Peyer's patch (tissue), 4 donors: ENCODE measurements around the gene IDS. TPM values are rescaled to one million over a fixed set of nuclear protein-coding genes. Genes with fewer than 3 reads are reported as not detected.
"Not testable (repeated sequence)": the region's sequence is repeated elsewhere in the genome, so short reads cannot be mapped to it uniquely, and the experiment has no call there.

ENCODE experiments used
- DNase-seq, 3 donors: peaks; one replicate each; pipeline ENCODE4 v3.0.0-alpha.2; 2017 to 2019
- H3K27ac ChIP-seq, 4 donors: fragments of 200-600 bp; sonication (generic); one replicate each; pipeline ENCODE4 v1.5.1; 2016 to 2019
- H3K27me3 ChIP-seq, 2 donors: fragments of 200-600 bp; sonication (generic); one replicate each; pipeline ENCODE4 v1.5.1; 2019
- H3K36me3 ChIP-seq, 3 donors: fragments of 200-600 bp; sonication (generic); one replicate each; pipeline ENCODE4 v1.5.1; 2016 to 2019
- H3K4me1 ChIP-seq, 4 donors: fragments of 200-600 bp; sonication (generic); one replicate each; pipeline ENCODE4 v1.5.1; 2016 to 2019
- H3K4me3 ChIP-seq, 4 donors: fragments of 200-600 bp; sonication (generic); 1 replicate in 3 of 4; 2 replicates in 1 of 4; pipeline ENCODE4 v1.5.1; 2016 to 2019; ENCODE audit warnings: mild to moderate bottlenecking in 1 of 4
- H3K9me3 ChIP-seq, 4 donors: fragments of 200-600 bp; sonication (generic); one replicate each; pipeline ENCODE4 v1.5.1; 2016 to 2019; ENCODE audit warnings: mild to moderate bottlenecking in 1 of 4
- POLR2A ChIP-seq, 2 donors: fragments of 450-650 bp; IDR thresholded peaks; one replicate each; pipeline ENCODE4 v1.5.1; 2017; ENCODE audit warnings: antibody characterized with exemption in 2 of 2, mild to moderate bottlenecking in 2 of 2, moderate library complexity in 2 of 2
- total RNA-seq, 4 donors: library from RNA; depleted of rRNA; stranded (reverse); fragments of >200 nt; gene quantifications; one replicate each; pipeline ENCODE4 v1.1.0, GENCODE V29; 2016
- TF ChIP-seq, protein P1 (sequence below), 6 experiments: fragments of 450-650 bp in 4 of 6; fragments of 200-600 bp in 2 of 6; sonication (generic) in 1 of 6; IDR thresholded peaks; one replicate each; pipeline ENCODE4 v1.5.1; 2017 to 2019; ENCODE audit warnings: antibody characterized with exemption in 6 of 6, mild to moderate bottlenecking in 3 of 6, moderate library complexity in 1 of 6

The IDS gene
- total RNA-seq, 4 donors from 2014 or later: 51.2 to 61.9 (median 53.6) TPM

DNA sequence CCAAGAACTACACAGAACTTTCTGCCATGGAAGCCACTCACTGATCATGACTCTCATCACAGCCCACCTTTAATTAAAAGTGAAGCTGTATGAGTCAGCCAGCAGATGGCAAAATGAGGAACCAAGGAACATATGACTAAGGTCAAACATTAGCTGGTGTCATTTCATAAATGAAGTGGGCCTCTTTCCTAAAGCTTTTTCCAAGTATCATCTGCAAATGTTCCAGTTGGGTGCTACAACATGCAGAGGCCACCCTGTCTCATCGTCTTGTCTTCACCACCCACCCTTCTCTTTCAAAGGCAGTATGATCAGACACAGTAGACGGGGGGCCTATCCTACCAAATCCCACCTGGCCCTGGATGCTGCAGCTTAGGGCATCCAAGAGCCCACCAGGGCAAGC lies 26.5 kb upstream of the IDS start:
- H3K36me3 ChIP-seq: no peaks in the 10 kb centered on the region
- H3K4me3 ChIP-seq: no peak overlapping the region
- H3K27ac ChIP-seq: no peak overlapping the region
- H3K27me3 ChIP-seq: no peaks in the 10 kb centered on the region
- TF ChIP-seq POLR2A (IDR thresholded peaks at IDR 0.05): no peak
- TF ChIP-seq, protein P1, sequence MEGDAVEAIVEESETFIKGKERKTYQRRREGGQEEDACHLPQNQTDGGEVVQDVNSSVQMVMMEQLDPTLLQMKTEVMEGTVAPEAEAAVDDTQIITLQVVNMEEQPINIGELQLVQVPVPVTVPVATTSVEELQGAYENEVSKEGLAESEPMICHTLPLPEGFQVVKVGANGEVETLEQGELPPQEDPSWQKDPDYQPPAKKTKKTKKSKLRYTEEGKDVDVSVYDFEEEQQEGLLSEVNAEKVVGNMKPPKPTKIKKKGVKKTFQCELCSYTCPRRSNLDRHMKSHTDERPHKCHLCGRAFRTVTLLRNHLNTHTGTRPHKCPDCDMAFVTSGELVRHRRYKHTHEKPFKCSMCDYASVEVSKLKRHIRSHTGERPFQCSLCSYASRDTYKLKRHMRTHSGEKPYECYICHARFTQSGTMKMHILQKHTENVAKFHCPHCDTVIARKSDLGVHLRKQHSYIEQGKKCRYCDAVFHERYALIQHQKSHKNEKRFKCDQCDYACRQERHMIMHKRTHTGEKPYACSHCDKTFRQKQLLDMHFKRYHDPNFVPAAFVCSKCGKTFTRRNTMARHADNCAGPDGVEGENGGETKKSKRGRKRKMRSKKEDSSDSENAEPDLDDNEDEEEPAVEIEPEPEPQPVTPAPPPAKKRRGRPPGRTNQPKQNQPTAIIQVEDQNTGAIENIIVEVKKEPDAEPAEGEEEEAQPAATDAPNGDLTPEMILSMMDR (IDR thresholded peaks at IDR 0.05): no peak
- H3K4me1 ChIP-seq: no peaks in the 10 kb centered on the region
- no peaks in the 10 kb centered on the region for H3K9me3 ChIP-seq
- DNase-seq: no peak

DNA sequence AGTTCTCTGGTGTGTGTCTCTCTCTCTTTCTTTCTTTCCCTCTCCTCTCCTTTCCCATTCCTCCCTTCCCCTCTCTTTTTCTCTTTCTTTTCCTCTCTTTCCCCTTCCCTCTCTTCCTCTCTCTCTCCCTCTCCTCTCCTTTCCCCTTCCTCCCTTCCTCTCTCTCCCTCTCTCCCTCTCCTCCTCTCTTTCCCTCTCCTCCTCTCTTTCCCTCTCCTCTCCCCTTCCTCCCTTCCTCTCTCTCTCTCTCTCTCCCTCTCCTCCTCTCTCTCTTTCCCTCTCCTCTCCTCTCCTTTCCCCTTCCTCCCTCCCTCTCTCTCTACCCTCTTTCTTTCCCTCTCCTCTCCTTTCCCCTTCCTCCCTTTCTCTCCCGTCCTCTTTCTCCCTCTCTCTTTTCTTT lies 23.3 kb upstream of the IDS start:
- no peaks in the 10 kb centered on the region for H3K27me3 ChIP-seq
- H3K4me3 ChIP-seq: no peak overlapping the region
- no peaks in the 10 kb centered on the region for H3K9me3 ChIP-seq
- no peak for DNase-seq
- H3K4me1 ChIP-seq: peaks cover 0 to 5% (median 2%) of the 10 kb centered on the region in 4 donors
- H3K27ac ChIP-seq: no peak overlapping the region
- TF ChIP-seq, protein P1 (IDR thresholded peaks at IDR 0.05): no peak
- no peak for TF ChIP-seq POLR2A (IDR thresholded peaks at IDR 0.05)
- H3K36me3 ChIP-seq: no peaks in the 10 kb centered on the region

DNA sequence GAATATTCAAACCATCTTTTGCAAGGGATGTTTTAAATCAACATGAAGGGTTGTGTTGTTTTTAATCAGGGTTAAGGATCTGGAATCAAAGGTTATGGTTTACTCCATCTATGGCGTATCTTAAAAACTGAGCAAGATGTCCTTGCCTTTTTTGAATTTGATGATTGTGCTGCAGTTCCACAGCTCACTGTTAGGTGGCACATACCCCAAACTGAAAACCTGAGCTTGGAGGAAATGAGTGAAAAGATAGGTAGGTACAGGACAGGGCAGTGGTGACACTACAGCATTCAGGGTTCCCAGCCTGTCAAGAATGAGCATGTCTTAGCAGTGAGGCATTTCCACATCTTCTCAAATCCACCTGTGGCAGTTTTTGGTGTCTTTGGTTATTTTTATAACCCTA lies 22.6 kb upstream of the IDS start:
- no peak for DNase-seq
- Histone ChIP-seq H3K4me1 (peaks cover 0 to 5% (median 2%) of the 10 kb centered on the region in 4 donors), H3K27me3 (no peaks in the 10 kb centered on the region), H3K36me3 (no peaks in the 10 kb centered on the region), H3K27ac (no peak overlapping the region), H3K9me3 (no peaks in the 10 kb centered on the region), H3K4me3 (no peak overlapping the region)
- TF ChIP-seq, protein P1 (IDR thresholded peaks at IDR 0.05): peak; percentile 25 to 64 (median 52)
- TF ChIP-seq POLR2A (IDR thresholded peaks at IDR 0.05): no peak

DNA sequence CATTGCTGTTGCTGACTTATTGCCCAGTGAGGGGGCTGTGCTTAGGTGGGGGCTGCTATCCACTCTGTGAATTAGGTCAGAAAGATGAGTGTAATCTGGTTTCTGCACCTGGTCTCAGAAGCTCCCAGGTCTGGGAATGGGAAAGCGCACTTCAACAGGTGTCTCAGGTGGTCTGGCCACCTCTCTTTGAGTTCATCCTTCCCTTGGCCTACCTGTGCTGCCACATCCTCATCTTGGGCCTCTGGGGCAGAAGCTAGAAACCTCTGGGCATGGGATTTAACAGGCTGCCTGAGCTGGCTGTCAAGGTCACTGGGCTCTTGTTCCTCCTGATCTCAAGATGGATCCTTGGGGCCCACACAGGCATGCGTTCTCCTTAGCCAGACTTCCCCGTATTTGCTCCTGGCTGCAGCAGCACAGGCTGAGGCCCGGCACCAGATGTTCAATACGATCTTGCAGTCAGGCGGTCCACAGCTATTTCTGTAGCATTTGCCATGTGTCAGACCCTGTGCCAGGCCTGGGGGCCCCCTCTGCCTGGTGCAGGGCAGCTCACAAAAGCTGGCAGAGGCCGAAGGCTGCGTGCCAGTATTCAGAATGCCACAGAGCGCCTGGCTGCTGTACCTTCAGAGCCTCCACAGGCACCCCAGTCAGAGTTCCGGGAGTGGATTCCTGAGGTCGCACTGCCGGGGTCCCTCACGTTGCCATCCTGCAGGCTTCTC lies 21.4 kb upstream of the IDS start:
- not testable (repeated sequence) for H3K36me3 ChIP-seq, H3K27me3 ChIP-seq, H3K4me1 ChIP-seq, H3K4me3 ChIP-seq, DNase-seq, H3K9me3 ChIP-seq
- peak overlapping the region; percentile 12 to 71 (median 48) for H3K27ac ChIP-seq

DNA sequence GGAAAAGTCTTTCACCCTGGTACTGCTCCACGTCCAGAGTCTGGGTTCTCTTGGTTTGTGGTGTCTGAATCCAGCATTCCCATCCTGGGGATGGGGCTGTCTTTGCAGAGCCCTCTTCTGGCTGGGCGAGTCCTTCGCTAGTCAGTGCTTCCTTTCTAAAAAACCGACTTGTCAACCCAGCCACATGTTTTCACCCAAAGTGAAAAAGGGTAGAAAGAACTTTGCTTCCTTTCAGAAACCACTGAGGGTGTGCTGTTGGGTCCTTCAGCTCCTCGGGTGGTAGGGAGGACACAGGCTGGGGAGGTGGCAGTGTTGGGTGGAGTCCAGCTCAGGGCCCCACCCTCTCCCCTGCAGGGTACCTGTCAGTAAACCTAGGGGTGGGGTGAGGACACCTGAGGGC lies 20.8 kb upstream of the IDS start:
- H3K9me3 ChIP-seq, H3K27me3 ChIP-seq, H3K4me1 ChIP-seq, H3K4me3 ChIP-seq, H3K36me3 ChIP-seq: not testable (repeated sequence)
- peak overlapping the region; percentile 12 to 71 (median 48) for H3K27ac ChIP-seq
- peak in 2 of 3 donors; percentile 21 to 53 for DNase-seq

DNA sequence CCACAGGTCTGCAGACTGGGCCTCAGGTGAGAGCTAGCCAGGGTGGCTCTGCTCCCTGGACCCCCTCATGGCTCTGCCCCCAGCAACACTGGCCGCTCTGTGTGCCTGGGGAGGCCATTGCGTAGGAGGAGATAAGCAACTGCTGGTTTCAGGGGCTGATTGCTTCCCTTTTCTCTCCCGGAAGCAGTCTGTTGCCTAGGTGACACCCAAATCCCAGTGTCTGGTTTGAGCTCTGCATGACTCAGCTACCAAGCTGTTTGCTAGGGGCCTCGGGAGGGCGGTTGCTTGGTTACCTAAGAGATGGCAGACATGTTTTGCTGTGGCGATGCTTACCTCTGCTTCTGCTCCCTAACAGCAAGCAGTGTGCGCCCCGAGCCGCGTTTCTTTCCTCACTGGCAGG lies 20.3 kb upstream of the IDS start:
- not testable (repeated sequence) for H3K27me3 ChIP-seq, H3K36me3 ChIP-seq, H3K9me3 ChIP-seq, H3K4me3 ChIP-seq, H3K4me1 ChIP-seq
- H3K27ac ChIP-seq: peak overlapping the region in 3 of 4 donors; percentile 43 to 71 (median 62)
- DNase-seq: peak in 2 of 3 donors; percentile 66 to 76

DNA sequence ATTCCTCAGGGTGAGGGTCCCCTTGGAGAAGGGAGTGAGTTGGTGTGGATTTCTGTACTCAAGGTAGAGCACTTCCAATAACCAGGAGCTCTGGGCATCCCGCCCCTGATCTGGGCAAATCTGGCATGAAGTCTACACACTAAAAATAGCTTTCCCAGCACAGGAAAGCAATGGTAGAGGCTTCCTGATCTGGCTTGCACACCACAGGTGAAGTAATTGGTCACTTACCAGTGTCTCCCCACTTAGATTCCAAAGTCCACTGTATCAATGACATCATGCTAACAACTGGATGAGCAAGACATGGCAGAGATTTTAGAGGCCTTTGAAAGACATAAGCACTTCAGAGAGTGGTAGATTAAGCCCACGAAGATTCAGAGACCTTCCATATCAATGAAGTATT lies 17.8 kb upstream of the IDS start:
- Histone ChIP-seq H3K36me3 (no peaks in the 10 kb centered on the region), H3K9me3 (no peaks in the 10 kb centered on the region), H3K4me3 (no peak overlapping the region), H3K4me1 (peaks cover 0 to 5% (median 2%) of the 10 kb centered on the region in 4 donors), H3K27me3 (no peaks in the 10 kb centered on the region), H3K27ac (peak overlapping the region in 1 of 4 donors; percentile 16)
- no peak for DNase-seq
- TF ChIP-seq POLR2A (IDR thresholded peaks at IDR 0.05): no peak
- TF ChIP-seq, protein P1 (IDR thresholded peaks at IDR 0.05): no peak
